OCI-M2 (cell line): Measurements from ENCODE around the gene WASHC2A.
"Not testable (repeated sequence)": the region's sequence is repeated elsewhere in the genome, so short reads cannot be mapped to it uniquely, and the experiment has no call there.

Source experiments
- DNase-seq: peaks from one replicate; lab custom pipeline; 2025; ENCODE audit not compliant: unreplicated experiment; lab: John Stamatoyannopoulos, UW

WASHC2A gene

GRCh38 chr10:50059946-50060345, 7.8 kb upstream of the WASHC2A start:
- DNase-seq: not testable (repeated sequence)

- not testable (repeated sequence) for DNase-seq
These were observed 6.2 kb upstream of the WASHC2A start for GRCh38 chr10:50061548-50061947.

GRCh38 chr10:50063100-50063499, 4.7 kb upstream of the WASHC2A start:
- no peak for DNase-seq

- not testable (repeated sequence) for DNase-seq
These were observed 552 bp downstream of the WASHC2A start for GRCh38 chr10:50068352-50068659.

GRCh38 chr10:50075139-50075538, 7.4 kb downstream of the WASHC2A start:
- not testable (repeated sequence) for DNase-seq

GRCh38 chr10:50075544-50075943, 7.8 kb downstream of the WASHC2A start:
- DNase-seq: not testable (repeated sequence)

- not testable (repeated sequence) for DNase-seq
These were observed 23.6 kb downstream of the WASHC2A start for GRCh38 chr10:50091304-50091703.

- DNase-seq: not testable (repeated sequence)
These were observed 25.2 kb downstream of the WASHC2A start for GRCh38 chr10:50092928-50093327.

GRCh38 chr10:50094630-50095029, 26.9 kb downstream of the WASHC2A start:
- not testable (repeated sequence) for DNase-seq

GRCh38 chr10:50095402-50095801, 27.6 kb downstream of the WASHC2A start:
- not testable (repeated sequence) for DNase-seq

GRCh38 chr10:50096722-50097121, 29.0 kb downstream of the WASHC2A start:
- DNase-seq: not testable (repeated sequence)

GRCh38 chr10:50098645-50099044, 30.9 kb downstream of the WASHC2A start:
- not testable (repeated sequence) for DNase-seq

- not testable (repeated sequence) for DNase-seq
These were observed 33.4 kb downstream of the WASHC2A start for GRCh38 chr10:50101139-50101582.

- not testable (repeated sequence) for DNase-seq
These were observed 34.0 kb downstream of the WASHC2A start for GRCh38 chr10:50101747-50102146.

GRCh38 chr10:50102267-50102666, 34.5 kb downstream of the WASHC2A start:
- not testable (repeated sequence) for DNase-seq

- not testable (repeated sequence) for DNase-seq
These were observed 41.4 kb downstream of the WASHC2A start for GRCh38 chr10:50108999-50109698.

GRCh38 chr10:50112419-50113112, 44.8 kb downstream of the WASHC2A start:
- DNase-seq: not testable (repeated sequence)

- not testable (repeated sequence) for DNase-seq
These were observed 59.0 kb downstream of the WASHC2A start for GRCh38 chr10:50126765-50127164.

- DNase-seq: not testable (repeated sequence)
These were observed 60.1 kb downstream of the WASHC2A start for GRCh38 chr10:50127770-50128292.

GRCh38 chr10:50131245-50131965, 63.7 kb downstream of the WASHC2A start:
- DNase-seq: not testable (repeated sequence)

- DNase-seq: not testable (repeated sequence)
These were observed 64.6 kb downstream of the WASHC2A start for GRCh38 chr10:50132322-50132721.
